Left kidney (tissue), 2 donors: ENCODE data around the gene SMAD1. TPM values are rescaled to one million over a fixed set of nuclear protein-coding genes. Genes with fewer than 3 reads are reported as not detected.
A peak's percentile ranks its signal among the peaks of the same experiment; 100 is the strongest.
"Not testable (repeated sequence)": the region's sequence is repeated elsewhere in the genome, so short reads cannot be mapped to it uniquely, and the experiment has no call there.

Experiments
- DNase-seq: peaks from one replicate; pipeline ENCODE4 v3.0.0-alpha.2; 2013
- polyA plus RNA-seq: library from polyadenylated mRNA; unstranded; fragments of 120-200 nt; gene quantifications from one replicate; pipeline ENCODE4 v1.2.1, GENCODE V29; 2013; ENCODE audit not compliant: insufficient read length

Gene SMAD1
- polyA plus RNA-seq, 1 donor, result 74.7 TPM

DNA sequence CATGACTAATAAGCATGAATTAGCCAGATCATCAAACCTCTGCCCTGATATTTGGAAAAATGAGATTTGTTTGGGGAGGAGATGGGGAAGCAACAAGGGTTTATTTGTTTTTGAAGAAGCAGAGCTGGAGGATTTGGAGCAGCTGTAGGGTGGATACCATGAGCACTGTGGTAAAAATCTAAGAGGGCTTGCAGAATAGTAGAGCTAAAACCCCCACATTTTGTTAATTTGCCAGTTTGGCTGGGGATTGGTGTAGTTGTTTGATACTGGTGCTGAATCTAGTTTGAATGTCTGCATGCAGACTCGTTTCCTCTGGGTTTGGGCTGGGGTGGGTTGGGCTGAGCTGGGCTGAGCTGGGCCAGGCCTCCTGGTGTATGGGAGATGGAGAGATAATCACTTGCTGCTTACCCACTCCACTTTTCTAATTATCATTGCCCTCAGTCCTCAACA lies 43.7 kb downstream of the SMAD1 start:
- DNase-seq, result no peak

DNA sequence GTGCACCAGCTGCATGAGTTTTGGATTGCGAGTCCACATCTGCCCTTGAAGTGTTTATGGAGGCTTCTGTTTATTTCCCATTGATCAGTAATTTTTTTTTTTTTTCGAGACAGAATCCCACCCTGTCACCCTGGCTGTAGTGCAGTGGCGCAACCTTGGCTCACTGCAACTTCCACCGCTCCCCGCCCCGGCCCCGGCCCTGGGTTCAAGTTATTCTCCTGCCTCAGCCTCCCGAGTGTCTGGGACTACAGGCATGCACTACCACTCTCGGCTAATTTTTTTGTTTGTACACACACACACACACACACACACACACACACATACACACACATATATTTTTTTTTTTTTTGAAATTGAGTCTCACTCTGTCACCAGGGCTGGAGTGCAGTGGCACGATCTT lies 46.1 kb downstream of the SMAD1 start:
- no peak for DNase-seq

DNA sequence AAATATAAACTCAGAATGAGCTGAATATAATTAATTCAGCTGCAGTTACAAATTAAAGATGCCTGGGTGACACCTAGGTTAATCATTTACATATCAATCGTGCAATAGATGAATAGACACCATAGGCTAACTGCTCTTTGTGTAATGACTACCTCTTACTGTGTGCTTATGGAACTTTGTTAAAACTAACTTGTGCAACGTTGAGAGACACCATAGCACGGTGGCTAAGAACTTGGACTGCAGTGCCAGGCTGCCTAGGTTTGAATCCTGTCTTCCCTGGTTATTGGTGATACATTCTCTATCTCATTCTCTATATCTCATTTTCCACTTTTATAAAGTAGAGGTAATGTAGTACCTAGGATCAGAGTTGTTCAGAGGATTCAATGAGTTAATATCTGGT lies 46.9 kb downstream of the SMAD1 start:
- DNase-seq, result no peak

DNA sequence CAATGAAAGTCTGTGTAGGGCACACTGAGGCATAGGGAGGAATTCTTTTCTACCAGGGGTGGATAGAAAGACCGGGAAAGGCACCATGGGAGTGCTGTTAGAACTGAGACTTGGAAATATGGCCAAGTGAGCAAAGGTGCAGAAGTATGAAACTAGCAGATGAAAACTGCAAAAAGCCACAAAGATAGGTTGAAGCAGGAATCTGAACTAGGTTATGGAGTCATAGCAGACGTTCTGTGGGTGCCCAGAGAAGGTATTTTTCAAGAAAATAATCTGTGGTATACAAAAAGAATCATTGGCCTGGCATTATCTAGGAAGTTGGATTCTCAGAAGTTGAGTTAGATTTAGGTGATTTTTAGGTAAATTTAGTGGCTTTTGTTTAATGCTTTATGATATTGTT lies 48.5 kb downstream of the SMAD1 start:
- no peak for DNase-seq

DNA sequence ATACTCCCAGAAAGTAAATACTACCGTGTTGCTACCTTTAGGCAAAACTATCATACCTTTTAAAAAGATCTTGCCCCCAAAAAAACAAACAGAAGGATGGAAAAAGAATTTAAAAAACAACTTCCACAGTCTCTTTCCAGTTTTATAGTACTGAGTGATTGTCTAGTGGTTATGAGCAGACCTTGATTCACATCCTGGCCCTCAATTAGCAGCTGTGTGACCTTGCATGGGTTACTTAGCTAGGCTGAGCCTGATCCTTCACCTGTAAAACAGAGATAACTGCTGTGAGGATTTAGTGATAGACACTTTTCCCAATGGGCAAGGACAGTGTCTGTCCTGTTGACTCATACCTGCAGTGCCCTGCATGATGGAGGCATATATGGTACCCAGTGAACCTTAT lies 49.0 kb downstream of the SMAD1 start:
- DNase-seq, result no peak

DNA sequence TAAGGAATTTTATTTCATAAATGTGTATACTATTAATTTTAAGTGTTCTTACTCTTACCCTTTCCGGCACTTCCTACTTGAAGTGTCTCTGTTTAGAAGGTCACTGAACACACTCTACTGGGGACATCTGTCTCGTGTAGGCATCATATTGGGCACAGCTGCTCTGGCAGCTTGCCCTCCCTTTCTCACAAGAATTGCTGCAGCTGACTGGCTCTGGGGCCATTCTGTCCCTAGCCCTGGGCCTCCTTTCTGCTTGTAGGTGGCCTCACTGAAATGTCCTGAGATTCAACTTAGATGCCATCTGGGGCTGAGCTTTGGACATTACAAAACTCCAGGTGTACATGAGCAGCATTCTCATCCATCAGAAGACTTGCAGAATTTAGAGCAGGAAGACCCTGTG lies 49.6 kb downstream of the SMAD1 start:
- no peak for DNase-seq

- DNase-seq, result no peak
Measured at GRCh38 chr4:145531859-145532258, 50.2 kb downstream of the SMAD1 start.

- DNase-seq, result no peak
Measured at GRCh38 chr4:145533001-145533400, 51.3 kb downstream of the SMAD1 start.

- not testable (repeated sequence) for DNase-seq
Measured at GRCh38 chr4:145533415-145533814, 51.8 kb downstream of the SMAD1 start.

DNA sequence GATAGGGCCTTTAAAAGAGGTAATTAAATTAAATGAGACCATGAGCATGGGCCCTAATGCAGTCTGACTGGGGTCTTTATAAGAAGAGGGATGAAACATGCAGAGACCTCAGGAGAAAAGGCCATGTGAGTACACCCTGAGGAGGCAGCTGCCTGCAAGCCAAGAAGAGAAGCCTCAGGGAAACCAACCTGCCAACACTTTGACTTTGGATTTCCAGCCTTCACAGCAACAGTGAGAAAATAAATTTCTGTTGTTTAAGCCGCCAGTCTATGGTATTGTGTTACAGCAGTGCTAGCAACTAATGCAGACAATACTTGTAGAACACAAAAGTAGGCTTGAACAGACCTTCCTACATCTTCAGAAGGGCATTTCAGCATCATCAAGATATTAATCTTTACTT lies 52.3 kb downstream of the SMAD1 start:
- no peak for DNase-seq

GRCh38 chr4:145535202-145535601 lies 53.5 kb downstream of the SMAD1 start:
- DNase-seq, result no peak

DNA sequence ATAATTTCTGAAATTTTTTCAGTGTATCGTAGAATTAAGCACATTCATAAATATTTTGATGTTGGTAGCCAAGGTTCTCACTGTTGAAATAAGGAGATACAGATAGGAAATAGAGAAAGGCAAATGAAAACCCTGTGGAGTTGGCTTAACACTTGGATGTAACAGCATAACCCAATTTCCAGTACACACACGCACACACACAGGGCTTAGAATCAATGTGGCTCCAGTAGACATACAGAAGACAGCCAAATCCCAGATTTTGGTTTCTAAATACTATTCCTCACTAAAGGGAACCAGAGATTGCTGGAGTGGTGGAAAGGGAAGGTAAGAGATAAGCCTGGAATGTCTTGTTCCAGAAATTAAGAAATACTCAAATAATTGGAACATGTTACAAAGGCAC lies 54.4 kb downstream of the SMAD1 start:
- no peak for DNase-seq

DNA sequence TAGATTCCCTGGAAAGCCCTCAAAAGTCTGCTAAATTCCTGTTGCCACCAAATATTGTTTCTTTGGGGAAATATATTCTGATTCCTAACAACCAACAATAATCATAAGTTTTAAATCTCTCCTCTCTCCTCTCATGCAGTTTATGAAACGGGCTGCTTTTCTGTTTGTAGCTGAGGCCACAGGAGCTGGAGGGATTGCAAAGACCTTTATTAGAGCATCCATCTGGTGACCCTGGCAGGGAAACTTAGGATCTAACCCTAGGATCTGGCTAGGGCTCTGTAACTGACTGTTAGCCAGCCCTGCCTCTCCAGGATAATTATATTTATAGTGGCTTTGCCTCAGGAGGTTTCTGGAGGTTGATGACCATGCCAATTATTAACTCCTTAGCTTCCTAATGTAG lies 56.9 kb downstream of the SMAD1 start:
- no peak for DNase-seq

- DNase-seq, result no peak
Measured at GRCh38 chr4:145539671-145540070, 58.0 kb downstream of the SMAD1 start.

GRCh38 chr4:145540235-145540634 lies 58.6 kb downstream of the SMAD1 start:
- DNase-seq, result no peak

- no peak for DNase-seq
Measured at GRCh38 chr4:145541346-145541745, 59.7 kb downstream of the SMAD1 start.

GRCh38 chr4:145545031-145545430 lies 63.4 kb downstream of the SMAD1 start:
- no peak for DNase-seq

DNA sequence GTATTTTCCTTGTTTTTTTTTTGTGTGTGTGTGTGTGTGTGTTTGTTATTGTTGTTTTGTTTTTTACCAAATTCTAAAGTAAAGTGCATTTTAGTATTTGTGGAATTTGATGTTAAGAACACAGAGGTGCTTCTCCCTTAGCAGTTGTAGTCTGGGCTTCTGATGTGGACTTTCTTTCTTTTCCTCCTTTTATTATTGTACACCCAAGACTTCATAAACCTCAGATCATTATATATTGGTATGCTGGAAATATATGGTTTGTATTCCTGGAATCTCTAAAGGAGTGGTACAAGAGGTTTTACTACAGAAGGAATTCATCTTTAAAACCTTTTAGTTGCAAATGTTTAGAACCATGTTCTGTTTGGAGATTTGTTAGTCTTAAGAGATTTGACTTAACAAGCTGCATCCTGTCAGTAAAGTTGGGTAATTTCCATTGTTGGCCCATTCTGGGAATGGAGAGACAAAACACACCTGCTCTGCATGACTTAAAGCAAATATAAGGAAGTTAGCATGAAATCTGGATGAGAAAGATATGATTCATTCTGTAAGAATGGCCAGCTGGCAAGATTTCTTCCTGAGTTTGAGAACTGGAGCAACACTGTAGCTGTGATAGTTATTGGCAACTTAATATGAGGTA lies 64.0 kb downstream of the SMAD1 start:
- peak; percentile 60 for DNase-seq

GRCh38 chr4:145546175-145546915 lies 64.7 kb downstream of the SMAD1 start:
- DNase-seq, result no peak

DNA sequence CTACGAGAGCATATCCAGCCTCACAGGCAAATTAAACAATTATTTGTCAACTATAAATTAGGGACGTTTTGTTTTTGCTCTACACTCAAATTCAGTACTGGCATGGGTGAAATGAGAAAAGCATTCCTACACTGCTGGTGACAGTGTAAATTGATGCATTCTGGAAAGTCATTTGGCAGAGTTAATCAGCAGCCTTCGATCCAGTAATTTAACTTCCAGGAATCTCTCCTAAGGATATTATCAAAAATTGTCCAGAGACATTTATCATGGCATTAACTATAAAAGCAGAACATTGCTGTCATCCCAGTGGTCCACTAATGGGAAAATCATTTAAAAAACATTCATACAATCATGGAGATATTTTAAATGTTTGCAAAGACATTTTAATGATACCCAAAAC lies 70.0 kb downstream of the SMAD1 start:
- DNase-seq, result no peak

- no peak for DNase-seq
Measured at GRCh38 chr4:145552181-145552822, 70.6 kb downstream of the SMAD1 start.

GRCh38 chr4:145553375-145553774 lies 71.7 kb downstream of the SMAD1 start:
- DNase-seq, result no peak

DNA sequence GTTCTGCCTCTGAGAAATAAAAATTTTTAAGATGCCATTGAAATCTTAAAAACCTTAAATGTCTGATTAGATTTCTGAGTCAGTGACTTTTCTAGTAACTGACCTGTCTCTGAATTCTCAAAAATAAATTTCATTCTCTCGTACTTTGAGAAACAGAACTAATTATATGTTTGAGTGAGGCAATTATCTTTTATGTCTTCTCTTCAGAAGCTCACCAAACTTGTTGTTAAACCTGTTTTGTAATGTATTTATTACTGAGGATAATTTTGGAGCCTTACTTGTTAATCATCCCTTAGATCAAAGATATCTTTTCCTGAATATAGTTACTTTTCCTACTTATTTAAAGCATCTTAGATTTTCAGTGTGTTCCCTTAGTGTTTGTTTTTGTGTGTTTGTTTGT lies 73.0 kb downstream of the SMAD1 start:
- no peak for DNase-seq

- DNase-seq, result peak; percentile 34
Measured at GRCh38 chr4:145557720-145558119, 76.1 kb downstream of the SMAD1 start.
